B cell (primary cell): ENCODE measurements around the gene ZNG1B. TPM values are rescaled to one million over a fixed set of nuclear protein-coding genes. Genes with fewer than 3 reads are reported as not detected.
"Not testable (repeated sequence)": the region's sequence is repeated elsewhere in the genome, so short reads cannot be mapped to it uniquely, and the experiment has no call there.

ENCODE experiments used
- ATAC-seq: fragments of 200-7000 bp; cut with Tn5 transposase; one replicate; pipeline ENCODE4 v1.10.0; 2021; ENCODE audit warnings: low read depth, mild to moderate bottlenecking, moderate number of reproducible peaks, moderate library complexity
- CTCF ChIA-PET: fragments of 350-600 bp; sonication (Branson Sonifier 250); formaldehyde crosslinking; loops from one replicate; lab custom pipeline; 2021; ENCODE audit warnings: antibody characterized with exemption, inconsistent platforms; lab: Charles Lee
- POLR2A ChIA-PET: fragments of 350-600 bp; sonication (Branson Sonifier 250); formaldehyde crosslinking; loops from one replicate; lab custom pipeline; 2021; ENCODE audit warnings: antibody characterized with exemption; lab: Charles Lee
- DNase-seq: peaks from one replicate; pipeline ENCODE4 v3.0.0; 2013
- H2AFZ ChIP-seq: 2 replicates; pipeline ENCODE4 v1.6.1; 2012; ENCODE audit warnings: mild to moderate bottlenecking, low read depth, low read length; ENCODE audit not compliant: insufficient read depth, poor library complexity, severe bottlenecking
- H3K27ac ChIP-seq, 2 donors: 1 replicate in 1 of 2; 2 replicates in 1 of 2; pipeline ENCODE4 v1.5.1; 2012 to 2013; ENCODE audit warnings: low read length in 2 of 2, mild to moderate bottlenecking in 2 of 2, moderate library complexity in 1 of 2
- H3K27me3 ChIP-seq, 4 experiments: fragments of 200-600 bp in 1 of 4; sonication (generic) in 1 of 4; replicated peaks in 1 of 4; 1 replicate in 2 of 4; 2 replicates in 2 of 4; pipeline versions ENCODE4 v1.6.1 to v1.7.0; 2013 to 2016; ENCODE audit warnings: low read length in 3 of 4, mild to moderate bottlenecking in 2 of 4, mixed read lengths in 1 of 4, moderate library complexity in 1 of 4; ENCODE audit not compliant: insufficient read depth in 4 of 4, control insufficient read depth in 3 of 4; ENCODE audit errors: control extremely low read depth in 1 of 4
- H3K36me3 ChIP-seq, 2 experiments: replicated peaks in 1 of 2; 1 replicate in 1 of 2; 2 replicates in 1 of 2; pipeline versions ENCODE4 v1.6.1 to v1.7.1; 2013; ENCODE audit warnings: low read length in 1 of 2; ENCODE audit not compliant: insufficient read depth in 2 of 2, control insufficient read depth in 1 of 2; ENCODE audit errors: control extremely low read depth in 1 of 2, extremely low read depth in 1 of 2
- H3K4me1 ChIP-seq, 2 donors: fragments of 200-600 bp in 1 of 2; sonication (generic) in 1 of 2; 1 replicate in 1 of 2; 2 replicates in 1 of 2; pipeline versions ENCODE4 v1.5.1 to v1.6.1; 2013 to 2017; ENCODE audit warnings: low read length in 2 of 2; ENCODE audit not compliant: control insufficient read depth in 2 of 2, insufficient read depth in 2 of 2
- H3K4me2 ChIP-seq: replicated peaks from 2 replicates; pipeline ENCODE3; 2012; ENCODE audit warnings: mild to moderate bottlenecking, low read depth, low read length; ENCODE audit not compliant: poor library complexity, severe bottlenecking
- H3K4me3 ChIP-seq, 5 experiments: fragments of 200-600 bp in 1 of 5; sonication (generic) in 1 of 5; 1 replicate in 3 of 5; 2 replicates in 2 of 5; pipeline versions ENCODE4 v1.5.1 to v1.7.0; 2011 to 2016; ENCODE audit warnings: low read length in 4 of 5, mild to moderate bottlenecking in 4 of 5, low read depth in 2 of 5, control low read depth in 1 of 5, moderate library complexity in 1 of 5; ENCODE audit not compliant: insufficient read depth in 1 of 5; ENCODE audit errors: control extremely low read depth in 1 of 5, extremely low read depth in 1 of 5
- H3K79me2 ChIP-seq: fragments of 200-600 bp; sonication (generic); one replicate; pipeline ENCODE4 v1.6.0; 2016; ENCODE audit warnings: low read length; ENCODE audit not compliant: control insufficient read depth, insufficient read depth
- H3K9ac ChIP-seq: fragments of 200-600 bp; sonication (generic); 2 replicates; pipeline ENCODE4 v1.6.1; 2017; ENCODE audit warnings: mild to moderate bottlenecking, low read length, moderate library complexity
- H3K9me3 ChIP-seq, 3 donors: one replicate each; pipeline versions ENCODE4 v1.6.1 to v1.7.1; 2013; ENCODE audit warnings: low read length in 2 of 3; ENCODE audit not compliant: control insufficient read depth in 2 of 3, insufficient read depth in 1 of 3; ENCODE audit errors: control extremely low read depth in 1 of 3
- H4K20me1 ChIP-seq: 2 replicates; pipeline ENCODE4 v1.6.0; 2012; ENCODE audit warnings: mild to moderate bottlenecking, low read length; ENCODE audit not compliant: insufficient read depth, control insufficient read depth, poor library complexity, severe bottlenecking
- H3K27ac Mint-ChIP-seq: one replicate; pipeline ENCODE4 v1.8.0; 2021; ENCODE audit warnings: mixed read lengths
- H3K27me3 Mint-ChIP-seq: one replicate; pipeline ENCODE4 v1.8.0; 2021; ENCODE audit warnings: mixed read lengths
- H3K4me1 Mint-ChIP-seq: one replicate; pipeline ENCODE4 v1.8.0; 2021; ENCODE audit warnings: mixed read lengths
- H3K4me3 Mint-ChIP-seq: one replicate; pipeline ENCODE4 v1.8.0; 2021; ENCODE audit warnings: mixed read lengths
- H3K9me3 Mint-ChIP-seq: one replicate; pipeline ENCODE4 v1.8.0; 2022; ENCODE audit warnings: mixed read lengths; ENCODE audit not compliant: insufficient read depth
- whole genome bisulfite sequencing: methylation state at CpG from one replicate; pipeline ENCODE4 v1.1.5; 2013; ENCODE audit warnings: missing lambda C conversion rate; ENCODE audit not compliant: insufficient coverage; 5-methylcytosine and 5-hydroxymethylcytosine counted together
- intact Hi-C: fragments of 100-400 bp; cut with micrococcal nuclease; formaldehyde crosslinking; loops from one replicate; pipeline ENCODE4 v1.10.0; 2022
- polyA plus RNA-seq: library from polyadenylated mRNA; depleted of rRNA; stranded (reverse); fragments of >200 nt; gene quantifications from 2 replicates; pipeline ENCODE4 v1.2.3, GENCODE V29; 2012
- total RNA-seq, 2 donors: library from RNA; stranded (reverse); fragments of 120-200 nt in 1 of 2; gene quantifications; 1 replicate in 1 of 2; 2 replicates in 1 of 2; pipeline versions ENCODE4 v1.2.3 to v1.2.4, GENCODE V29; 2013 to 2022

Gene ZNG1B
- total and polyA plus RNA-seq, 2 donors (not counting 1 experiment from before 2014, with no cell fraction given): 24.5 to 46.8 TPM

DNA sequence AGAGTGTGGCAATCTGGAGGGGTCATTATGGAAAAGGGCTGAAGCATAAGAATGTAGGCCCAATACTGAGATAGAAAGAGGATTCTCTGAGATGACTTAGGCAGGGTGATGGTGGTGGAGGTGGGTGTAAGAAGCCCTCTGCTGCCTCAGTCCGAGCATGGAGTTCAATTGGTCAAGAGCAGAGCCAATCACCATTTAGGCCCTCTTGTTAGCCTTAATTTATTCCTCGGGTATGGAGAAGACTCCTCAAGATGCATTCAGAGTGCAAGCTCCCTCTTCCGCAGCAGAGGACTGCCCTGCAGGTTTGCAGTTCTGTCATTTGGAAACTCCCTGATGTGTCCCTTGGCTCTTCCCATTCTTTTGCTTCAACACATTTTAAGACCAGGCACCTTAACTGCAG is 78.5 kb downstream of the ZNG1B start:
- H3K4me3 Mint-ChIP-seq, H3K4me1 ChIP-seq, H3K27me3 ChIP-seq, H3K79me2 ChIP-seq, ATAC-seq, POLR2A ChIA-PET, H3K4me1 Mint-ChIP-seq, intact Hi-C loops, DNase-seq, H2AFZ ChIP-seq, H3K9me3 Mint-ChIP-seq, H3K4me3 ChIP-seq, H3K36me3 ChIP-seq, H4K20me1 ChIP-seq, H3K27ac Mint-ChIP-seq, H3K4me2 ChIP-seq, H3K9ac ChIP-seq, CTCF ChIA-PET, H3K27me3 Mint-ChIP-seq, H3K27ac ChIP-seq, H3K9me3 ChIP-seq: not testable (repeated sequence)
- 83% methylated on average over 1 of the region's 3 CpGs for WGBS

GRCh38 chr2:113517025-113517424 is 79.5 kb downstream of the ZNG1B start:
- no CpG with 5 or more reads among the region's 2 CpGs for WGBS
- H2AFZ ChIP-seq: not testable (repeated sequence)

GRCh38 chr2:113520837-113521236 is 83.3 kb downstream of the ZNG1B start:
- H3K9me3 Mint-ChIP-seq, H3K36me3 ChIP-seq, H3K9me3 ChIP-seq, H3K27ac ChIP-seq, H3K4me1 Mint-ChIP-seq, H3K4me2 ChIP-seq, H3K27me3 Mint-ChIP-seq, H3K4me1 ChIP-seq, H3K4me3 ChIP-seq, POLR2A ChIA-PET, H3K4me3 Mint-ChIP-seq, DNase-seq, ATAC-seq, H2AFZ ChIP-seq, H3K9ac ChIP-seq, H3K27ac Mint-ChIP-seq, CTCF ChIA-PET, H3K79me2 ChIP-seq, intact Hi-C loops, H4K20me1 ChIP-seq, H3K27me3 ChIP-seq: not testable (repeated sequence)
- 95% methylated on average over 6 of the region's 6 CpGs for WGBS

More at GRCh38 chr2:113517025-113517424, 79.5 kb downstream of the ZNG1B start:
- intact Hi-C loops, CTCF ChIA-PET, H3K4me1 Mint-ChIP-seq, H3K4me3 Mint-ChIP-seq, H3K9me3 ChIP-seq, H3K9ac ChIP-seq, H3K36me3 ChIP-seq, H3K27ac Mint-ChIP-seq, H3K9me3 Mint-ChIP-seq, ATAC-seq, H3K27me3 Mint-ChIP-seq, H3K27ac ChIP-seq, H3K4me2 ChIP-seq, POLR2A ChIA-PET, DNase-seq, H3K79me2 ChIP-seq, H3K4me3 ChIP-seq, H3K27me3 ChIP-seq, H3K4me1 ChIP-seq, H4K20me1 ChIP-seq: not testable (repeated sequence)

GRCh38 chr2:113521492-113521891 is 84.0 kb downstream of the ZNG1B start:
- POLR2A ChIA-PET, H3K27ac Mint-ChIP-seq: not testable (repeated sequence)

More at GRCh38 chr2:113521492-113521891, 84.0 kb downstream of the ZNG1B start:
- H3K4me3 Mint-ChIP-seq, H3K27ac ChIP-seq, H3K4me3 ChIP-seq, CTCF ChIA-PET, H3K27me3 ChIP-seq, H3K9ac ChIP-seq, intact Hi-C loops, H3K36me3 ChIP-seq, H3K9me3 Mint-ChIP-seq, DNase-seq, H3K79me2 ChIP-seq, H3K4me1 ChIP-seq, H3K9me3 ChIP-seq, ATAC-seq, H3K4me2 ChIP-seq, H2AFZ ChIP-seq, H3K4me1 Mint-ChIP-seq, H3K27me3 Mint-ChIP-seq, H4K20me1 ChIP-seq: not testable (repeated sequence)
- no CpG with 5 or more reads among the region's 5 CpGs for WGBS
